GM18526 (cell line): Measurements from ENCODE around the gene ROPN1L.

Experiments used
- POLR2A ChIP-seq: IDR thresholded peaks from 3 replicates; pipeline ENCODE4 v1.6.1; 2011; ENCODE audit not compliant: insufficient read length; ENCODE audit errors: extremely low read depth

ROPN1L gene

DNA sequence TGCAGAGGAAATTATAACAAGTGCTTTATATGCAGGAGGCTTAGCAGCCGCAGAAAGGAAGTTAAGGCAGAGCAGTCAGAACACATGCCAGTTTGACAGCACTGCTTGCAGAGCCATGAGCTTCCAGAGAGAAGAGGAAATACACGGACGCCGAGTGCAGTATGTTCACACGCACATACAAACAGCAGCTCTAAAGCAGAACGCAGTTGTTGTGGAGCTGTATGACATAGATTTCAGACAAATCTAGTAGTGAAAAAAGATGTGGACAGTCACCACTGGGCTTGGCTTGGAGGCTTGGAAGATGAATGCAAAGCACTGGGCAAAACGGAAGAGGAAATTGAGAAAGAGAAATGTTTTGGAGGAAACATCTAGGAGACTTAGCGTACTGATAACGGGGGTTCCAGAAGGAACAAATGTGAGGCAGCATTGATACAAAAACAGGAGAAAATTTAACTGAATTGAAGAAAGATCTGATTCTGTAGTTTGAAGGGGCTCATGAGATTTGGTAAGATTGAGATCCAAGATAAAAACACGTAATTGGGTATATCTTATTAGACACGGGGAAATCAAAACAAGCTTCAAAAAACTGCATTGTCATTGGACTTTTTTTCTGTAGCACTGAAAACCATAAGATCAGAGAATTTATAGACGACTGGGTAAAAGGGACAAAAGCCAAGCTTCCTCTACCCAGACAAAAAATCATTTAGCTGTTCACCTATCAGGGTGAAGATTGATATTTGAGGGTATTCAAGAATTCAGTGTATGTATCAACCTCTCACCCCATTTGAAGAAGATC is 19.6 kb upstream of the ROPN1L start:
- no peak for TF ChIP-seq POLR2A

DNA sequence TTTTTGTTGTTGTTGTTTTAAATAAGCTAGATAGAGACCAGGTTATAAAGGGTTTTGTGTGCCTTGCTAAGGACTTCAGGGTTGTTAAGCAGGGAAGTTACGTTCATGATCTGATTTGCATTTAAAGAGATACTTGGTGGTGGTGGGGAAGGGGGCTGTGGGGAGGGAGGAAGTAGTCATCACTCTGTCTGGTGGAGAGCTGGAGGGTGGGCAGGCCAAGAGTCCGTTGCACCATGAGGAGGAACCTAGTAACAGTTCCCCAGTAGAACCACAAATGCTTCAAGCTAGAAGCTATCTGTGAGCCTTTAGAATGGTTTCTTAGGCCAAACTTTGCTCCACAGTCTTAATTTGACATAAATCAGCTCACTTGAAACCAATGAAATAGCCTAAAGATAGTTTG is 18.7 kb upstream of the ROPN1L start:
- TF ChIP-seq POLR2A = no peak

DNA sequence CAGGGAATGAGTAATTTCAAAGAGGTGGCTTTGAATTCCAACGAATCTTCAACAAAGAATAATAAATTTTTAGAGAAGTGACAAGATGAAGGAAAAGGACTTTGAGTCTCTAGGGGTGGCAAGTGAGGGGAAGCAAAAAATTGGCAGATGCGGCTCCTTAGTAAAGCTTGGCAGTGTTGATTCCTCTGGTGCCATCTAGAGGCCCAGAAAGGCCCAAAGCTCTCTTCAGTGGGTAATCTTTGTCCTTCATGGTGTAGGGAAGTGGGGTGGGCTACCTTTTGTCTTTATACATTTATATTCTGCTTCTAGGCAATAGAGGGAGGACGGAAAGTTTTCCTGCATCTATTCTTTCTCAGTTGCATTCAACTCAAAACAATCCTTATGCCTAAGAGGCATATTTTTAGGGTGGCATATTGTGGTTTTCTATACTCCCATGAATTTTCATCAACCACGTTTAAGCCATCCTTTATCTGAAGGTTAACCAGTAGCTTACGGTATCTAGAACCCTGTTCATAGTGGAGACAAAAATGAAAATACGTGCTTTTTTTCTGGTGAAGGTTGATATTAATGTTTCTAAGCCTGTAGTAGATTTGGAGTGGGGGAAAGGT is 17.5 kb upstream of the ROPN1L start:
- TF ChIP-seq POLR2A = no peak

DNA sequence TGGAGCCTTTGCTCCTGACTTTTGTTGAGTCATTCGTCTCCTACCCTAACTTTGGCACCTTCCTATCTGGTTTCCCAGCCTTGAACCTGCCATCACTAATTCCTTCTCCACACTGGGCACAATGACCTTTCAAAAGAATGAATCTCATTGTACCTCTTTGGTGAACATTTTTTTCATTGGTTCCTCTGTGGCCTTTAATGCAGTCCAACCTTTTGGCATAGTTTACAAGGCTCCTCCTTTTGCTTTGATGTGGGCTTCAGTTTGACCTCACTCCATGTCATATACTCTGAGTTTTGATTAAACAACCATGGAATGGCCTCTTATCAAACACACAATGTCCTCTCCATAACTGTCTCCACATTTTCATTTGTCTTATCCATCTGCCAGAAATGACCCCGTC is 14.5 kb upstream of the ROPN1L start:
- no peak for TF ChIP-seq POLR2A

DNA sequence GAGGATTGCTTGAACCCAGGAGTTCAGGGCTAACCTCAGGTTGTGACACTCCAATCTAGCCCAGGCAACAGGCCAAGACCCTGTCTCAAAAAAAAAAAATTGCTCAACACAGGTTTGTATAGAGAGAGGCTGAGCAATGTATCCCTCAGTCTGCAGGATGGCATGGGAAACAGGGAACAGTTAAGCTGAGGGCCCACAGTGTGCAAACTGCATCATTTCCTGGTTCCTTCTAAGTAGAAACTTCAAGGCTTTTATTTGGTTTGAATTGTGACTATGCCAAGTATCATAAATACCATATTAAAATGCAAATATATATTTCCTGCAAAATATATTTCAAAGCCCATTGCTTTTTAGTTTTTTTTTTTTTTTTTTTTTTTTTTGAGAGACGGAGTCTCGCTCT is 13.7 kb upstream of the ROPN1L start:
- no peak for TF ChIP-seq POLR2A

DNA sequence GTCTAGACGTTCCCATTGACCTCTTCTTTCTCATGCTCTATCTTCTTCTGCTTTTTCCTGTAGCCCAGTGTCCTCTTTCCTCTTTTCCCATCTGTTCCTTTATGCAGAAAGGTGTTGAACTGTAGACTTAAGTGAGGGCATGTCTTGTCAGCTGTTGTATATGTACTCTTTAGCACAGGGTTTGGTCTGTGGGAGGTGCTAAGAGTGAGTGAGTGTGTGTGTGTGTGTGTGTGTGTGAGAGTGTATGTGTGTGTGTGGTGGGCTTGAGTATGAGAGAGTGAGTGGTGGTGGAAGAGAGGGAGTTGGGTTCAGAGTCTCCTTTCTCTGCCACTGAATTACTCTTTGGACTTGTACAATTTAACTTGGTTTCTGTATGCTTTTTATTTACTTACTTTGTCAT is 10.3 kb upstream of the ROPN1L start:
- no peak for TF ChIP-seq POLR2A

DNA sequence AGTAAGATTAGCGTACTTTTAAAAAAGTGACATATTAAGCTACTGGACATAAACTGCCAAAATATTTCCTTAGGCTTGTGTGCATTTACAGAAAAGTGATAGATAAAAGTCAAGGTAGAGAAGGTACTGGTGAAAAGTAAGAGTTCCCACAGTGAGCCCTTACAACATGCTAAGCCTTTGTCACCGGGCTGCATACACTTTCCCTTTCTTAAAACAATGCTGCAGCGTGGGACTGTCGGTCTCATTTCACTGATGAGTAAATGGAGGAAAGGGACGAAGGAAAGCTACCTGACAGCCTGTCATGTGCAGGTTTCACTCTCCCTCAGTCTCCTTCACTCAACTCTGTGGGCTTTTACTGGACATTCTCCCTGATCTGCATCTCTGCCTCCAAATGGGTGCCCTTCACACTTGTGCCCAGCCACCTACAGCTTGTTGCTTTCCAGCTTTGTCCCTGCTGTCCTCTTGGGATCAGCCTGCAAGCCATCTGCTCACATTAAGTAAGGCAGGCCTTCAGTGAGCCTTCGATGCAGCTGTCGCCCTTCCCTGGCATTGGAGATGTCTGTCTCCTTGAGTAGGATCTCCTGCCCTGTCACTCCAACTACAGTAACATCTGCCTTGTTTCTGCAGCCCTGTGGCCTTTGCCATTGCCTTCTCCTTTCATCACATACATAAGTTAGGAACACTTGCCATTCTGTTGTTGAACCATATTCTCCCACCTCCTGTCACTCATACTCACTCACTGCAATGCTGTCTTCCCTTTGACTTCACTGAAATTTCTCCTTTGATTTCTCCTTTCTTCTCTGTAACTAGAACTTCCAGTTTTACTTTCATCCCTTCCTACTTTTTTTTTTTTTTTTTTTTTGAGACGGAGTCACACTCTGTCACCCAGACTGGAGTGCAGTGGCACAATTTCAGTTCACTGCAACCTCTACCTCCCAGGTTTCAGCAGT is 9.3 kb upstream of the ROPN1L start:
- TF ChIP-seq POLR2A = no peak

DNA sequence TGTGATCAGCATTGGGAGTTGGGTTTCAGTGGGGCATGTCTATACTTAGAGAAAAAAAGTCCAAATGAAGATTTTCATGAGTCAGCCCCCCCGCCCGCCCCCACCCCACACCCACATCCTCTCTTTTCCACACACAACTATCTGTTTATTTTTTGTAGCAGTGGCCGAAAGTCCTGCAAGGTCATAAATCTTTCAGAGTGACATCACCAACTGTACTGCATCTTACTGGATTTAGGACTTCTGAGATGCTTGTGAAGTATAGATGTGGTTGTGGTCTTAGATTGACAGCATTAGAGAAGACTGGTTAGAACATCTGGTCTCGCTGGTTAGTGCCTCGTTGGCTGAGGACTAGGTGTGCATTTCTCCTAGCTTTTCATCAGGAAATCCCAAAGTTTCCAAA is 7.3 kb upstream of the ROPN1L start:
- TF ChIP-seq POLR2A = no peak

DNA sequence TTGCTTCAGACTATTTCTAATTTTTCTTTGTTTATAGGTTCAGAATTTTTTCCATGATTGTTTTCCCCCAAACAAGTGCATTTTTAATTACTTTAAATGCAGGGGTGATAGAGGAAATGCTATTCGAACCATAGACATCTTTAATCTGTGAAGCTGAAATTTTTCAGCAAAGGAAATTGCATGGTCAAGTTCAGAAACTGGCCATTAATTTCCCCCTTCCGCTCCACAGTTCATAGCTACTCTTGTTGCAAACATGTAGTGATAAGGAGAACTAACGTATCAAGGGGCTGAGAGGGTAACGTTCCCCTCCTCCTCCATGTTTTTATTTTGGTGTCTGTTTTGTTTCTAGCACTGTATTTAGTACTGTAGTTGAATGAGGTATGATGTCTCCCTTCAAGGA is 3.4 kb upstream of the ROPN1L start:
- no peak for TF ChIP-seq POLR2A

DNA sequence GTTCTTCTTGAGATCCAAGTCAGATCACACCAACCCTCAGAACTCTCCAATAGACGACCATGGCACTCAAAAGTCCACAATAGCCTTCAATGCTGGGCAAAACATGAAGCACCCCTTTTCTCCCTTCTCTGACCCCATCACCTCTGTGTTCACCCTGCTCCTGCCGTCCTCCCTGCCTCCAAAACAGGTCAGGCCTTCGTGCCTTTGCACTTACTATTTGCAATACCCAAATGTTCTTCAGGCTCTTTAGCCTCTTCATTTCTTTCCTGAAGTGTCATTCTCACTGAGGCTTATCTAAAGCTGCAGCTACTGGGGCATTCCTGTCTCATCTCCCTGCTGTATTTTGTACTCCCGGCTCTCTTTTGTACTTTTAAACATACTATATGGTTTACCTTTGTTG is 2.0 kb upstream of the ROPN1L start:
- no peak for TF ChIP-seq POLR2A

DNA sequence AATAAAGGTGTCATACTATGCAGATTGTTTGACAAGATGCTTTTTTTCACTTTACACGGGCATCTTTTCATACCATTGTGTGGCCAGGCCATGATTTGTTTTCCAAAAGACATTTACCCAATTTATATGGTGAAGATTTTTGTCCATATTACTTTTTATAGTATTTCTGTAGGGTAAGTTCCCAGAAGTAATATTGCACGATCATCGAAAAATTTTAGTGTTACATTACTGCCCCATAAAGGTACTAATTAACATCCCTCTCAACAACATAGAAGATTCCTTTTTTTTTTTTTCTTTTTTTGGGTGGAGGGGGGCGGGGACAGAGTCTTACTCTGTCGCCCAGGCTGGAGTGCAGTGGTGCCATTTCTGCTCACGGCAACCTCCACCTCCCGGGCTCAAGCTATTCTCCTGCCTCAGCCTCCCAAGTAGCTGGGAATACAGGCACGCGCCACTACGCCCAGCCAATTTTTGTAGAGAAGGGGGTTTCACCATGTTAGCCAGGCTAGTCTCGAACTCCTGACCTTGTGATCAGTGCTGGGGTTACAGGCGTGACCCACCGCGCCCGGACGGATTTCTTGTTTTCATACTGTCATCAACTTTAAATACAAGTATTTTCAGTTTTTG is 1.2 kb upstream of the ROPN1L start:
- TF ChIP-seq POLR2A = no peak

DNA sequence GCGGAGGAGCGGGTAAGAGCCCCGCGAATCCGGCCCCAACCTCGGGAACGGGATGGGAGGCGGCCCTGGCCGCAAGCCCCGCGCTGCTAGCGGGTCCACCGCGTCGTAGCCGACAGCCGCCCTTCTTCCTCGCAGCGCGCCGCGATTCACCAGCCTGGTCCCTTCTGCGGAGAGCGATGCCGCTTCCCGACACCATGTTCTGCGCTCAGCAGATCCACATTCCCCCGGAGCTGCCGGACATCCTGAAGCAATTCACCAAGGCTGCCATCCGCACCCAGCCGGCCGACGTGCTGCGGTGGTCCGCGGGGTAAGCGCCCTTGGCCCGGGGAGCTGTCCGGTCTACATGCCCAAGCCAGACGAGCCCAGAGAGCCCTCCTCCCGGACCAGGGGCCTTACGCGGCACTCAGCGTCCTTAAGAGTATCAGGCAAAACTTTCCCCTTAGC is 335 bp downstream of the ROPN1L start:
- no peak for TF ChIP-seq POLR2A

DNA sequence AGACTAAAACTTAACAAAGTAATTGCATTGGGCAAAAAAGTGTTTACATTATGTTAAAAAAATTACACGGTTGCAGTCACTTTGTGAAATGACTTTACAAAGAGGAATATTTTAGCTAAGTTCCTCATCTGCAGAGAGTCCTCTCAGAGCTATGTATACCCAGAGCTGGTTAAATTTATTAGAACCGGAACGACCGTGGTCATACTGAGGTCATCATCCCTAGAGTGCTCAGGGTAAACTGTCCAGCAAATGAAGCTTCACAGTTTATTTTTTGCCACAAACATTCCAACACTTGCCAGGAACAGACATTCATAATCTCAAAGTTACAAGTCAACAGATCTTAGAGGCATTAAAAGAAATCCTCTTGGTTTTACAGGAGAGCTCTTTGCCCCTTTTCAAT is 897 bp downstream of the ROPN1L start:
- no peak for TF ChIP-seq POLR2A

DNA sequence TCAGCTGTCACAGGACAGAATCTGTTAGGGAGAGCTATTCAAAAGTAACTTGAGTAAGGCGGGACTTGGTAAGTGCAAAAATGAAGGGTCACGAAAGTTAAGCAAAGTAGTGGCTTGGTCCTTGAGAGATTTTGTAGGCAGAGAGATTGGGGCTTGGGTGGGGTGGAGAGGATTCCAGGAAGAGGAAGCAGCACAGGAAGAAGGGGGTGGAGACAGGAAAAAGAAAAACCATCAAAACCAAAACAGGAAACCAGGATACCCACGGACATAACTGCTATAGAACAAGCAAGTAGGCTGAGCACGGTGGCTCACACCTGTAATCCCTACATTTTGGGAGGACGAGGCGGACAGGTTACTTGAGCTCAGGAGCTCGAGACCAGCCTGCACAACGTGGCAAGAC is 3.7 kb downstream of the ROPN1L start:
- no peak for TF ChIP-seq POLR2A

DNA sequence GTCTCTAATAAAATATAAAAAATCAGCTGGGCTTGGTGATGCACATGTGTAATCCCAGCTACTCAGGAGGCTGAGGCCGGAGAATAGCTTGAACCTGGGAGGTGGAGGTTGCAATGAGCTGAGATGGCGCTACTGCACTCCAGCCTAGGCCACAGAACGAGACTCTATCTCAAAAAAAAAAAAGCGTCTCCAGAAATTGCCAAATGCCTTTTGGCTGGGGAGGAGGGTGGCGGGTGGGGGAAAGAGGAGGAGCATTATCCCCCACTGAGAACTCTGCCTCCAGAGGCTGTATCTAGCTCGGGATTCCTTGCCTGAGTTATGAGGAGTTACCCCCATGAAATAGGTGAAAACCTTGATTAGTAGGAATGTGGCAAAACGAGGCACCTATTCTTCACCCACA is 4.8 kb downstream of the ROPN1L start:
- TF ChIP-seq POLR2A = no peak
